ENCODE measurements around the gene DNASE1L2.

The DNASE1L2 gene

GRCh38 chr16:2271848-2272461, 35.7 kb downstream of the DNASE1L2 start:
- no peak for FAIRE-seq

GRCh38 chr16:2273484-2273883, 37.2 kb downstream of the DNASE1L2 start:
- FAIRE-seq = no peak

DNA sequence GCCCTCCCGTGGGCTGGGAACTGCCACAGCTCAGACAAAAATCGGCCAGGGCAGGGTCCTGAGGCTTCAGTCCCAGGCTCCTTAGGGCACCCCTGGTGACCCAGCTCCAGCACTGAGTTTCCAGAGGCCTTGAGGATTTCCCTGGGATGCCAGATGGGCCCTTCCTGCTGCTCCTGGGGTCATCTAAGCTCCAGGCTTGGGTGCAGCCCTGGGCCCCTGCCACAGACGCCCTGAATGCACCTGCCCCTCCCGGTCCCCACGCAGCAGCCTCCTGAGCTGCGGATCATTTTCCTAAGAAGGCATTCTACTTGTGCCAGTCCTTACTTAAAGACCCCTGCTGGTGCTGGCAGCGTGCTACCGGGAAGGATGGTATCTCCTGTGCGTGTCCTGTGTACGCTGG, 37.7 kb downstream of the DNASE1L2 start:
- FAIRE-seq = no peak

- FAIRE-seq = no peak
Measured at GRCh38 chr16:2275476-2276367, 39.5 kb downstream of the DNASE1L2 start.

GRCh38 chr16:2276368-2277195, 40.3 kb downstream of the DNASE1L2 start:
- no peak for FAIRE-seq

DNA sequence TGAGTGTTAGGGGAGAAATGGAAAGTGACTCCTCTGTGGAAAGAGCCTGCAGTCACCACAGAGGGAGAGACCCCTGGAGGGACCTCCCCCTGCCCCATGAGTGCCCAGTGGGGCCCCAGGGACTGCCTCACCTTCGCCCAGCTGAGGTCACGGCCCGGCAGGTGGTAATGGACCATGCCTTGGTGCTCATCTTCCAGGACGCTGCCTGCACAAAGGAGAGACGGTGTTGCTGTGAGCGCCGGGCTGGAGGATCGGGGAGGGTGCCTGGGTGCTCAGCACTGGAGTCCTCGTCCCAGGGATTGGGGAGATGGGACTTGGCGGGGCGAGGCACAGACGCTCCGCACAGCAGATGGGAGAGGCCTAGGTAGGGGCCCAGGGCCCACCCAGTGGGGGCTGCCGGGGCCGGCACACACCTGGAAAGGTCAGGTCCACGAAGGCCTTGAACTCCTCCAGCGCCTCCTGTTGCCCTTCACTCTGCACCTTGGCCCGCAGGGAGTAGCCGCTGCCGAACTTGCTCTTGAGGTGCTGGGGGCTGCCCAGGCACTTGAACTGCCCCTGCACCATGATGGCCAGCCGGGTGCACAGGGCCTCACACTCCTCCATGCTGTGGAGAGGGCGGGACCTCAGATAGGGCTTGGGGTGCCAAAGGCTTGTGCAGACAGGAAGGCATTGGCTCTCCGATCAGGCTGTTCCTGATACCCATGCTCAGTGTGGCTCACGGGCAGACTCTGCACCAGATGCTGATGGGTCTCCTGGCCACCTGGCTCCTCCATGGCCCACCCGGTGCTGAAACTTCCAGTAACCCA, 41.4 kb downstream of the DNASE1L2 start:
- FAIRE-seq = no peak

- FAIRE-seq = no peak
Measured at GRCh38 chr16:2278272-2278608, 42.0 kb downstream of the DNASE1L2 start.

- no peak for FAIRE-seq
Measured at GRCh38 chr16:2278956-2279800, 42.9 kb downstream of the DNASE1L2 start.

GRCh38 chr16:2280461-2280860, 44.2 kb downstream of the DNASE1L2 start:
- no peak for FAIRE-seq

DNA sequence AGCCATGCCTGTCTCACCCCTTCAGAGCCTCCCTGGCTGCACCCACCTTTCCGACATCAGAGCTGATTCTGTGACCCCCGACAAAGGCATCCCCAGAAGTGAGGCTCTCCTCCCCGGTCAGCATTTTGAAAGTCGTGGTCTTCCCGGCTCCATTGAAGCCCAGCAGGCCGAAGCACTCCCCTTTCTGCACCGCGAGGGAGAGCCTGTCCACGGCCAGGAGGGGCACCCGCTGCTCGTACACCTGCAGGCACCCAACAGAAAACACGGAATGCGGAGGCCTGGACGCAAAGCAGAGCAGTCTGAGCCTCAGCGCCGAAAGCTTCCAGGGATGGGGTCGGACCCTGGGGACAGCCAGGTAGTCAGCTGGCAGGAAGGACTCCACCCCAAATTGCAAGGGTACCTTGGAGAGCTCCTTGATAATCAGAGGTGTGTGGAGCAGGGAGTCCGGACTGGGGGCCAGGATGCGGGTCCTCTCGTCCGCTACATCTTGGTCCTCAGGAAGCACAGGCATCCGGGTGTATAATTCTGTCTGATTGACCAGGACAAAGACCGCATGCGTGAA, 44.8 kb downstream of the DNASE1L2 start:
- no peak for FAIRE-seq

DNA sequence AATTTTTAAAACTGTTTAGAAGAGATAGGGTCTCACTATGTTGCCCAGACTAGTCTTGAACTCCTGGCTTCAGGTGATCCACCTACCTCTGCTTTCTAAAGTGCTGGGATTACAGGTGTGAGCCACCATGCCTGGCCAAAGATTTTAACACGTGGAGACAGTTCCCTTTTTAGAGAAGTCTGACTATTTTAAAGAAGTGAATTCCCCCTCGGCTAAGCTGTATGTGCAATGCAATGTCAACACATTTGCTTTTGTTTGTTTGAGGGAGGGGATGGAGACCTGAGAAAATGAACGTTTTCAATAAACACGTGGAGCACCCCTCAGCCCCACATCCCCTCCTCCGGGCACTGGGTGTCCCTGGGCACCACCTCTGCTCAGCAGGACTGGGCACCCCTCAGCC, 46.0 kb downstream of the DNASE1L2 start:
- FAIRE-seq = no peak

DNA sequence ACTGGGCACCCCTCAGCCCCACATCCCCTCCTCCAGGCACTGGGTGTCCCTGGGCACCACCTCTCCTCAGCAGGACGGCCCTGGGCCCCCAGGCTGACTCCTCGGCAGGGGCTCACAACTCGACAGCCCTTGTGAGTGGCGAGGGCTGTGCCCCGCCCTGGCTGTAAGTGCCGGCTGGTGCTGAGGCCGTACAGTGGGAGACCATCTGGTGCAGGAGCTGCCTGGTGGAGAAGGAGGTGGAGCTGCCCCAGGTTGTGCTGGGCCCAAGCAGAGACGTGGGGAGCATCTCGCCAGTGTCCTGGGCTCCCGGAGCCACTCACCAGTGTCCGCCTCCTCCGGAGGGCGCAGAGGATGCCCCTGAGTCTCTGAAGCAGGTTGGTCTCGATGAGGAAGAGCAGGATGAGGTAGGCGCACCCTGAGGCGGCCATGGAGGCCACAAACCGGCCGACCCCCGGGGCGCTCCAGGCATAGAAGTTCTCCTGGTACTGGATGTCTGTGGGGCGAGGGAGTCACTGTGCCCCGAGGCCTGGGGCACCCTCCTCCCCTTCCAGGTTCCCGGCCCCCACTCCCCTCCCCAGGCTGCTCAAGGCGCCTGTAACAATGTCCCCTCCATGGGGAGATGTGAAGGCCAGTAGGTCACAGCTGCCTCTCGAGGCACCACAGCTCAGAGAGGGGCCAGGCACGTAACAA, 46.8 kb downstream of the DNASE1L2 start:
- no peak for FAIRE-seq

GRCh38 chr16:2284001-2284770, 47.9 kb downstream of the DNASE1L2 start:
- no peak for FAIRE-seq

- no peak for FAIRE-seq
Measured at GRCh38 chr16:2284797-2285576, 48.7 kb downstream of the DNASE1L2 start.

DNA sequence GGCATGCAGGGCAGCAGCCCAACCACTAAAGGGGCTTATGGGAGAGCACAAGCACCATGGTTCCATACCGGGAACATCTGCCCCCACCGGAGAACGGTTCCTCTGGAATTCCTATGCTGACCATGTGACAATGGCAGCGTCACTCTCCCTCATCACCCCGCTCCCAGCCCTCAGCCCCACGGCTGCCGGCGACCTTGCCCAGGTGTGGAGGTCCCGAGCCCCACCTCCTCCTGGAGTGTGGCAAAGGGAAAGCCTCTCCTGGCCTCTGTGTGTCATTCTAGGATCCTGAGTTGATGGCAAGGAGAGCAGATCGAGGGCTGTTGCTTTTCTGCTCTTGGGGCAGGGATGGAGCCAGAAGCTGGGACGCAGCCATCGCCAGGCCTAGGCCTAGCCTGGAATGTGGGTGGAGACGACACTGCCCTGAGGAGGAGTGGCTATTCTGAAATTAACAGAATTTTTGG, 49.5 kb downstream of the DNASE1L2 start:
- no peak for FAIRE-seq

GRCh38 chr16:2286550-2286949, 50.3 kb downstream of the DNASE1L2 start:
- no peak for FAIRE-seq

GRCh38 chr16:2287916-2288547, 51.8 kb downstream of the DNASE1L2 start:
- FAIRE-seq = no peak
